ENCODE measurements around the gene DOCK3. TPM values are rescaled to one million over a fixed set of nuclear protein-coding genes. Genes with fewer than 3 reads are reported as not detected.

Gene DOCK3
- total and polyA plus RNA-seq, 10 of the 15 experiments (the other 5 are each of a cell fraction or from before 2014, with no cell fraction given), result 0.02 to 0.52 (median 0.04) TPM; not detected in 5

- no peak for TF ChIP-seq SKIL (IDR thresholded peaks at IDR 0.05; ENCODE audit: low read depth, poor library complexity, severe bottlenecking)
- TF ChIP-seq CHD2 (IDR thresholded peaks at IDR 0.05; ENCODE audit: borderline replicate concordance, low read depth, low read length), result no peak
- no peak for TF ChIP-seq TARDBP (IDR thresholded peaks at IDR 0.05; ENCODE audit: borderline replicate concordance)
These were observed 705.2 kb downstream of the DOCK3 start (continued) for GRCh38 chr3:51379746-51380455.

GRCh38 chr3:51380601-51381332, 706.0 kb downstream of the DOCK3 start:
- no peak for DNase-seq (ENCODE audit: low read depth, low spot score)
- no peak overlapping the region for H3K9ac ChIP-seq (ENCODE audit: control insufficient read depth, insufficient read depth, low read length)
- no peak overlapping the region for H3K4me2 ChIP-seq (ENCODE audit: control insufficient read depth, insufficient read depth)
- no peak overlapping the region for H3K4me3 ChIP-seq
- no peaks in the 10 kb centered on the region for H3K9me3 ChIP-seq (replicated peaks; ENCODE audit: control insufficient read depth, insufficient read depth, low read length)
- H3K4me1 ChIP-seq (ENCODE audit: control insufficient read depth, insufficient read depth, low read length), result peaks cover 9% of the 10 kb centered on the region
- no peak overlapping the region for H2AFZ ChIP-seq (ENCODE audit: control insufficient read depth, low read depth, low read length)
- ChIA-PET POLR2A (no interaction called here), CTCF (no interaction called here), RAD21 (ENCODE audit: unreplicated experiment) (interaction anchor here (0.6 kb wide), 1 partner anchor 409 kb away, joined by 3 read pairs; no protein-coding TSS in a partner anchor), SMC1A (ENCODE audit: uncharacterized antibody, unreplicated experiment) (no interaction called here)
- H3K27me3 ChIP-seq (replicated peaks in 1 of 2; ENCODE audit: control insufficient read depth in 2 of 2, insufficient read depth in 2 of 2, low read length in 1 of 2), result no peaks in the 10 kb centered on the region; a peak in 1 of 4 replicates
- BruUV-seq (replicated peaks), result no TSS peak
- no peak for ATAC-seq
- intact Hi-C loops (cut with micrococcal nuclease; ENCODE audit: unreplicated experiment) (no loop called here), in situ Hi-C loops (cut with MboI) (loop anchor here (10.0 kb wide), 1 partner anchor 1026 kb away; the partner anchor contains the start of genes CYB561D2, NPRL2 and TMEM115)
- H3K79me2 ChIP-seq (ENCODE audit: control insufficient read depth, insufficient read depth, low read length), result peaks cover 25% of the 10 kb centered on the region
- TF ChIP-seq NR2C2 (IDR thresholded peaks at IDR 0.05; ENCODE audit: borderline replicate concordance, control insufficient read depth, insufficient read length, low read depth), result no peak
- TF ChIP-seq BHLHE40 (IDR thresholded peaks at IDR 0.05; ENCODE audit: borderline replicate concordance in 1 of 2, low read depth in 2 of 2, low read length in 1 of 2), result no peak
- no peak for TF ChIP-seq RFX5 (IDR thresholded peaks at IDR 0.05; ENCODE audit: low read depth, low read length)
- no peak for TF ChIP-seq YBX1 (IDR thresholded peaks at IDR 0.05)
- no peak for TF ChIP-seq SIX5 (IDR thresholded peaks at IDR 0.05; ENCODE audit: low read depth, low read length, severe bottlenecking)
- no peak for TF ChIP-seq ATF3 (IDR thresholded peaks at IDR 0.05; ENCODE audit: borderline replicate concordance, extremely low read depth, low read depth, low read length)
- no peak for TF ChIP-seq BCLAF1 (IDR thresholded peaks at IDR 0.05)
- no peak for TF ChIP-seq NBN (IDR thresholded peaks at IDR 0.05)
- no peak for TF ChIP-seq POLR2AphosphoS5 (IDR thresholded peaks at IDR 0.05; ENCODE audit: low read length)
- H4K20me1 ChIP-seq (ENCODE audit: control insufficient read depth, insufficient read depth), result no peaks in the 10 kb centered on the region
- no peak overlapping the region for H3K27ac ChIP-seq (ENCODE audit: control insufficient read depth, insufficient read depth)
- no peak for FAIRE-seq
- 92% methylated on average over 15 of the region's 15 CpGs for whole genome bisulfite sequencing (ENCODE audit: insufficient coverage, insufficient replicate concordance, low lambda C conversion rate, missing lambda C conversion rate)
- no peaks in the 10 kb centered on the region for H3K36me3 ChIP-seq (ENCODE audit: control insufficient read depth in 2 of 2, insufficient read depth in 2 of 2, low read length in 1 of 2)
